IgD-negative memory B cell (primary cell): Measurements from ENCODE around the gene LLGL2. TPM values are rescaled to one million over a fixed set of nuclear protein-coding genes. Genes with fewer than 3 reads are reported as not detected.
"Not testable (repeated sequence)": the region's sequence is repeated elsewhere in the genome, so short reads cannot be mapped to it uniquely, and the experiment has no call there.

Experiments used
- H3K27ac Mint-ChIP-seq, 3 donors: one replicate each; pipeline ENCODE4 v1.8.0; 2020 to 2022; ENCODE audit warnings: mild to moderate bottlenecking in 3 of 3, mixed read lengths in 3 of 3, moderate library complexity in 1 of 3
- H3K27me3 Mint-ChIP-seq: one replicate; pipeline ENCODE4 v1.8.0; 2021; ENCODE audit warnings: mixed read lengths
- H3K36me3 Mint-ChIP-seq: one replicate; pipeline ENCODE4 v1.8.0; 2020; ENCODE audit warnings: mild to moderate bottlenecking, mixed read lengths
- H3K4me1 Mint-ChIP-seq, 3 donors: one replicate each; pipeline ENCODE4 v1.8.0; 2020 to 2022; ENCODE audit warnings: mixed read lengths in 3 of 3, mild to moderate bottlenecking in 1 of 3
- H3K4me3 Mint-ChIP-seq, 4 donors: one replicate each; pipeline ENCODE4 v1.8.0; 2020 to 2022; ENCODE audit warnings: mild to moderate bottlenecking in 4 of 4, mixed read lengths in 4 of 4, moderate library complexity in 3 of 4
- H3K9me3 Mint-ChIP-seq, 3 donors: one replicate each; pipeline ENCODE4 v1.8.0; 2020 to 2021; ENCODE audit warnings: mixed read lengths in 3 of 3, mild to moderate bottlenecking in 1 of 3
- polyA plus RNA-seq: library from polyadenylated mRNA; unstranded; fragments of 300-500 nt; fragmentation: Illumina TruSeq; gene quantifications from one replicate; pipeline ENCODE4 v1.2.3, GENCODE V29; 2021

Gene LLGL2
- polyA plus RNA-seq, 1 donor from 2014 or later: 21.8 TPM

GRCh38 chr17:75568412-75569255, 43.1 kb downstream of the LLGL2 start:
- no peaks in the 10 kb centered on the region for H3K9me3 Mint-ChIP-seq
- peaks cover 14 to 17% (median 16%) of the 10 kb centered on the region in 3 donors for H3K4me1 Mint-ChIP-seq
- H3K4me3 Mint-ChIP-seq: no peak overlapping the region
- H3K36me3 Mint-ChIP-seq: peaks cover 7% of the 10 kb centered on the region
- H3K27ac Mint-ChIP-seq: peak overlapping the region in 2 of 3 donors; percentile 39 to 53
- H3K27me3 Mint-ChIP-seq: no peaks in the 10 kb centered on the region

GRCh38 chr17:75570034-75570676, 44.7 kb downstream of the LLGL2 start:
- Mint-ChIP-seq H3K36me3 (peaks cover 7% of the 10 kb centered on the region), H3K27me3 (no peaks in the 10 kb centered on the region), H3K9me3 (no peaks in the 10 kb centered on the region), H3K27ac (peak overlapping the region in 2 of 3 donors; percentile 96 to 99), H3K4me1 (peaks cover 14 to 17% (median 16%) of the 10 kb centered on the region in 3 donors), H3K4me3 (peak overlapping the region in 1 of 4 donors; percentile 60)

- H3K4me1 Mint-ChIP-seq: peaks cover 14 to 17% (median 16%) of the 10 kb centered on the region in 3 donors
- H3K27ac Mint-ChIP-seq: peak overlapping the region; percentile 63 to 99 (median 96)
- H3K27me3 Mint-ChIP-seq: no peaks in the 10 kb centered on the region
- peak overlapping the region in 3 of 4 donors; percentile 28 to 91 (median 60) for H3K4me3 Mint-ChIP-seq
- H3K9me3 Mint-ChIP-seq: no peaks in the 10 kb centered on the region
- peaks cover 11% of the 10 kb centered on the region for H3K36me3 Mint-ChIP-seq
These were observed 45.3 kb downstream of the LLGL2 start for GRCh38 chr17:75570772-75571171.

- peaks cover 12% of the 10 kb centered on the region for H3K36me3 Mint-ChIP-seq
- peak overlapping the region in 3 of 4 donors; percentile 89 to 91 (median 89) for H3K4me3 Mint-ChIP-seq
- H3K27me3 Mint-ChIP-seq: no peaks in the 10 kb centered on the region
- H3K9me3 Mint-ChIP-seq: no peaks in the 10 kb centered on the region
- H3K4me1 Mint-ChIP-seq: peaks cover 12 to 15% (median 12%) of the 10 kb centered on the region in 3 donors
- H3K27ac Mint-ChIP-seq: peak overlapping the region; percentile 63 to 99 (median 96)
These were observed 45.8 kb downstream of the LLGL2 start for GRCh38 chr17:75571197-75571884.

GRCh38 chr17:75571885-75572215, 46.4 kb downstream of the LLGL2 start:
- H3K4me3 Mint-ChIP-seq: peak overlapping the region in 1 of 4 donors; percentile 23
- peak overlapping the region in 1 of 3 donors; percentile 99 for H3K27ac Mint-ChIP-seq
- H3K4me1 Mint-ChIP-seq: peaks cover 7 to 10% (median 7%) of the 10 kb centered on the region in 3 donors
- H3K36me3 Mint-ChIP-seq: peaks cover 11% of the 10 kb centered on the region
- H3K9me3 Mint-ChIP-seq: no peaks in the 10 kb centered on the region
- no peaks in the 10 kb centered on the region for H3K27me3 Mint-ChIP-seq

GRCh38 chr17:75572713-75573539, 47.4 kb downstream of the LLGL2 start:
- Mint-ChIP-seq H3K27me3 (no peaks in the 10 kb centered on the region), H3K27ac (no peak overlapping the region), H3K36me3 (peaks cover 10% of the 10 kb centered on the region), H3K4me1 (peaks cover 5 to 7% (median 6%) of the 10 kb centered on the region in 3 donors), H3K4me3 (peak overlapping the region in 1 of 4 donors; percentile 8), H3K9me3 (no peaks in the 10 kb centered on the region)

DNA sequence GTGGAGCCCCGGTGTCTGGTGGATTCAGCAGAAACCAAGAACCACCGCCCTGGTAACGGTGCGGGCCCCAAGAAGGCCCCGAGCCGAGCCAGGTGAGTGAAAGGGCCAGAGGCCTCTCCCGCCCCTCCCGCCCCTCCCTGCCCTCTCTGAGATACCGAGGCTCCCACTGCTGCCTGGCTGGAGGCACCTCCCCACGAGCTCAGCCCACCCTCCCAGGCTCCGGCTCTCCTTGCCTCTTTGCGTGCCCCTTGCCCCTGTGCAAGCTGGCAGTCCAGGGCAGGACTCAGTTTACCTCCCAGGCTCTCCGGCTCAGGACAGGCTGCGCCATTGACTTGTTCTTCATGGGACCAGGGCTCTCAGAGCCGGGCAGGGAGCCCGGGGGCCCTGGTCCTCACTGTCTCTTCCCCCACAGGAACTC, 48.1 kb downstream of the LLGL2 start:
- H3K36me3 Mint-ChIP-seq: peaks cover 10% of the 10 kb centered on the region
- no peaks in the 10 kb centered on the region for H3K9me3 Mint-ChIP-seq
- peak overlapping the region in 1 of 3 donors; percentile 94 for H3K27ac Mint-ChIP-seq
- no peaks in the 10 kb centered on the region for H3K27me3 Mint-ChIP-seq
- H3K4me3 Mint-ChIP-seq: no peak overlapping the region
- peaks cover 5 to 7% (median 6%) of the 10 kb centered on the region in 3 donors for H3K4me1 Mint-ChIP-seq

- peaks cover 5 to 7% (median 6%) of the 10 kb centered on the region in 3 donors for H3K4me1 Mint-ChIP-seq
- H3K36me3 Mint-ChIP-seq: peaks cover 10% of the 10 kb centered on the region
- no peaks in the 10 kb centered on the region for H3K27me3 Mint-ChIP-seq
- H3K9me3 Mint-ChIP-seq: no peaks in the 10 kb centered on the region
- H3K4me3 Mint-ChIP-seq: no peak overlapping the region
- peak overlapping the region in 1 of 3 donors; percentile 94 for H3K27ac Mint-ChIP-seq
These were observed 48.5 kb downstream of the LLGL2 start for GRCh38 chr17:75573994-75574393.

- peaks cover 10% of the 10 kb centered on the region for H3K36me3 Mint-ChIP-seq
- H3K27ac Mint-ChIP-seq: no peak overlapping the region
- H3K4me1 Mint-ChIP-seq: peaks cover 5 to 7% (median 6%) of the 10 kb centered on the region in 3 donors
- no peaks in the 10 kb centered on the region for H3K9me3 Mint-ChIP-seq
- H3K4me3 Mint-ChIP-seq: no peak overlapping the region
- no peaks in the 10 kb centered on the region for H3K27me3 Mint-ChIP-seq
These were observed 49.0 kb downstream of the LLGL2 start for GRCh38 chr17:75574404-75575036.

- peaks cover 5 to 7% (median 6%) of the 10 kb centered on the region in 3 donors for H3K4me1 Mint-ChIP-seq
- H3K4me3 Mint-ChIP-seq: no peak overlapping the region
- H3K27me3 Mint-ChIP-seq: no peaks in the 10 kb centered on the region
- no peak overlapping the region for H3K27ac Mint-ChIP-seq
- H3K9me3 Mint-ChIP-seq: no peaks in the 10 kb centered on the region
- peaks cover 10% of the 10 kb centered on the region for H3K36me3 Mint-ChIP-seq
These were observed 49.7 kb downstream of the LLGL2 start for GRCh38 chr17:75575197-75575596.

GRCh38 chr17:75575728-75576127, 50.2 kb downstream of the LLGL2 start:
- H3K36me3 Mint-ChIP-seq: peaks cover 10% of the 10 kb centered on the region

GRCh38 chr17:75576661-75577060, 51.2 kb downstream of the LLGL2 start:
- Mint-ChIP-seq H3K27me3 (peaks cover 4% of the 10 kb centered on the region), H3K4me3 (peak overlapping the region in 1 of 4 donors; percentile 58), H3K9me3 (peaks cover 0 to 3% (median 3%) of the 10 kb centered on the region in 3 donors), H3K36me3 (peaks cover 7% of the 10 kb centered on the region), H3K4me1 (peaks cover 0 to 4% (median 0%) of the 10 kb centered on the region in 3 donors), H3K27ac (no peak overlapping the region)

More at GRCh38 chr17:75575728-75576127, 50.2 kb downstream of the LLGL2 start:
- Mint-ChIP-seq H3K27me3 (no peaks in the 10 kb centered on the region), H3K9me3 (no peaks in the 10 kb centered on the region), H3K4me3 (no peak overlapping the region), H3K4me1 (peaks cover 5 to 7% (median 6%) of the 10 kb centered on the region in 3 donors), H3K27ac (no peak overlapping the region)

- H3K4me3 Mint-ChIP-seq: peak overlapping the region in 3 of 4 donors; percentile 44 to 77 (median 73)
- H3K36me3 Mint-ChIP-seq, H3K27me3 Mint-ChIP-seq, H3K4me1 Mint-ChIP-seq, H3K9me3 Mint-ChIP-seq: not testable (repeated sequence)
- H3K27ac Mint-ChIP-seq: peak overlapping the region in 1 of 3 donors; percentile 66
These were observed 55.7 kb downstream of the LLGL2 start for GRCh38 chr17:75581121-75581725.
